ENCODE measurements around the gene IL22RA2.
"Not testable (repeated sequence)": the region's sequence is repeated elsewhere in the genome, so short reads cannot be mapped to it uniquely, and the experiment has no call there.

Gene IL22RA2

DNA sequence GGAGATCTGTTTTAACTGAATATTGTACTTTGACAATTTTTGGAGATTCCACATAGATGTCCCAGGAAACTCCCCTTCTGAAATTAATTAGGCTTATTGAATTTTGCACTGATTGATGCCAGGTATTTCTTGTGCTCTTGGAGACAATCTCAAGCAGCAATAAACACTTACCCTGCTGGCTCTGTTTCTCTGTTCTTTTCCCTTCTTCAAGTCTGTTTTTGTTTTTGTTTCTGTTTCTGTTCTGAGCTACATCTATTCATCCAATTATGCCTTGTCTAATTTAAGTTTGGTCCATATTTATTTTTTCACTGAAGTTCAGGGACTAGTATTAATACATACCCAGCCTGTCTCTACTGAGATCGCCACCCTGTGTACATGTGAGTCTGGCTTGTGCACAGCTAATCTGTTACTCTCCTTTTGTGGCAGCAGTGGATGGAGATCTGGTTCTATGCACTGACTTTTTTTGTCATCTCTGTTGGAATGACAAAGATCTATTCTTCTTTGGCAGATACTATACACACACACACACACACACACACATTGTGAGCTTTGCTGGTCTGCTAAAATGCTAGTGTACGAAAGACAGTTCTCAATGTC, 51.9 kb downstream of the IL22RA2 start:
- DNase-seq = no peak

GRCh38 chr6:137120748-137121147, 52.7 kb downstream of the IL22RA2 start:
- DNase-seq = no peak

DNA sequence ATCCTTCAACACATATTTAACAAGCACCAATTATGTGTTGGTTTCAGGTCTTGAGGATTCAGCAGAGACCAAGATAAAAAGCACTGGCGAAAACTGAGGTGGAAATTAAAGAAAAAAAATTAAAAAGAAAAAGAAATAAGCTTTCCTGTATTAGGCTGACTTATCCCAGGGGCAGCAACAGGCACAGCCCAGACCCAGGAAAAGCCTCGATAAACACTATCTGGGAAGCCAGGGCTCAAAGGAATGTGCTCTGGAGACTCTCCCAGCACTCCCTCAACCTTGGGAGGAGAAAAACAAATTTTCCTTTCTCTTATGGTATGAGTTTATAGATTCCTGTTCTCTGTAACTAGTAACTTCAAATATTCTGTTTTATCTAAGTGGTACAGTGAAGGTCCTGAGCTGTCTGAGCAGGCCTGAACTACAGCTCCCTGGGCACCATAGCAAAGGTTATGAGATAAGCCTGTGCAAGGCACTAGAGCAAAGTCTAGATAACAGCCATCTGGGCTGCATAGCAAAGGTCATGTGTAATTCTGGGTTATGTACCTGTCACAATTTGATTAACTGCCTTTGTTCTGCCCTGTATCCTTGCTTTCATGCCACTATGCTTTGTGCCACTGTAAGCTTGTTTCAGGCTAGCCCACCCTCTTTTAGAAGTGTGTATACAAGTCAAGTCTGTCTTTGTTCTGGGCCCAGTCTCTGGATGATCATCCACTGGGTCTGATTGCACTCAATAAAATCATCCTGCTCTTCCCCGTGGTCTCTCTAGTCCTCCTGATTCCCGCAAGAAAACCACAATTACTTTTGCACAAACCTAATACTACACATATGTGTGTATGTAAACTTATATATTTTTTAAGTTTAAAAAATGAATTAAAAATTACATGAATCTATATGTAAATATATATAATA, 54.0 kb downstream of the IL22RA2 start:
- DNase-seq = no peak

DNA sequence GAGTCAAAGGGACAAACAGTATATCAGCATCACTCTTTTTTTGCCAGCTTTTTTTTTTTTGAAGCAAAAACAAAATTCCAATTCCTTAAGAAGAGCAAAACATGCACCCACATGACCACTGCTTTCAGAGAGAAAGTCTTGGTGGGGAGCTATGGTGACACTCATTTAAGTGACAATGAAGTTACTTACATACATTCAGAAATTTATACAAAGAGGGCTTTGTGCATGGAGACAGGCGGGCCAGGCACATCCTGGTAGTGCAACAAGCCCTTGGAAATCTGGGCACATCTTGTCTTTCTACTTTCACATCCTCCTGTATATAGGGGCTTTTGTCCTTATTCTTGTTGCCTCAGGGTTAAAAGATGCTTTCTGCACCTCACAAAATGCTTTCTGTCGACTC, 55.9 kb downstream of the IL22RA2 start:
- DNase-seq = no peak

DNA sequence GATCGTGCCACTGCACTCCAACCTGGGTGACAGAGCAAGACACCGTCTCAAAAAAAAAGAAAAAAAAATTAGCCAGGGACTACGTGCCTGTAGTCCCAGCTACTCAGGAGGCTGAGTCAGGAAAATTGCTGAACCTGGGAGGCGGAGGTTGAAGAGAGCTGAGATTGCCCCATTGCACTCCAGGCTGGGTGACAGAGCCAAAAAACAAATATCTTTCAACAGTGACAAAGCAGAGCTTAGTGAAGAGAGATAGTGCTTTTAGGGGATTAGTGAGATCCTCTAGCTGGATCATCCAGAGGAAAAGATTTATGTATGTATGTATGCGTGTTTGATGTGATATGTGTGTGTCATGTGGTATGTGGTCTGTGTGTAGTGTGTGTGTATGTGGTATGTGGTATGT, 56.6 kb downstream of the IL22RA2 start:
- no peak for DNase-seq

GRCh38 chr6:137115658-137116057, 57.8 kb downstream of the IL22RA2 start:
- no peak for DNase-seq

GRCh38 chr6:137112067-137112355, 61.4 kb downstream of the IL22RA2 start:
- no peak for DNase-seq

- DNase-seq = no peak
These were observed 62.0 kb downstream of the IL22RA2 start for GRCh38 chr6:137111296-137112066.

DNA sequence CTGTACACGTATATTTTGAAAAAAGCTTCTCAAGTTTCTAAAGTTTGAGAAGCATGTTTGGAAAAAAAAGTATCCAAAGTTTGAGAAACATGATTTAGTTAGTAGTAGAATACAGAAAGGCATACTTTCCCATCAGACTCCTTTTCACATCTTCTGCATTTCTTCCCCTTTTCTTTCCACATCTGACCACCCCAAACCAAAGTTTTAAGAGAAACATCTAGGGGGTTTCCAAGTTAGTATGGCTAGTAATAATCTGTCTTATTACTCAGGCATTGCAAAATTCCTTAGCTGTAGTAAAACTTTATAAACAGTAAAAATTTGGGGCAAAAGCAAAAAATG, 65.7 kb downstream of the IL22RA2 start:
- DNase-seq = no peak

DNA sequence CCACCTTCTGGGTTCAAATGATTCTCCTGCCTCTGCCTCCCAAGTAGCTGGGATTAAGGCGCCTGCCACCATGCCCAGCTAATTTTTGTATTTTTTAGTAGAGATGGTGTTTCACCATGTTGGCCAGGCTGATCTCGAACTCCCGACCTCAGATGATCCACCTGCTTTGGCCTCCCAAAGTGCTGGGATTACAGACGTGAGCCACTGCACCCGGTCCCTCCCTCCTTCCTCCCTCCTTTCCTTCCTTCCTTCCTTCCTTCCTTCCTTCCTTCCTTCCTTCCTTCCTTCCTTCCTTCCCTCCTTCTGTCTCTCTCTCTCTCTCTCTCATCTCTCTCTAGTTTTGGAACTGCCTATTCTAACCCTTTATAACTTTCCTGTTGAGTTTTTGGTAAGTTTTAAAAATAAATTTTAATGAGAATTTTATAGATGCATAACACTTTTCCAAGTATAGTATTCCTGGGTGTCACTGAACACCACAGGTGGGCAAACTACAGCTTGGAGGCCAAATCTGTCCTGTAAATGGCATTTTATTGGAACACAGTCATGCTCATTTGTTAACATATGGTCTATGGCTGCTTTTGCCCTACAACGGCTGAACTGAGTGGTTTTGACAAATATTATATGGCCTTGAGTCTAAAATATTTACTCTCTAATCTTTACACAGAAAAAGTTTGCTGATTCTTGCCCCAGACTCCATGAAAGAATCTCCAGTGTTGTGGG, 66.2 kb downstream of the IL22RA2 start:
- DNase-seq = not testable (repeated sequence)

DNA sequence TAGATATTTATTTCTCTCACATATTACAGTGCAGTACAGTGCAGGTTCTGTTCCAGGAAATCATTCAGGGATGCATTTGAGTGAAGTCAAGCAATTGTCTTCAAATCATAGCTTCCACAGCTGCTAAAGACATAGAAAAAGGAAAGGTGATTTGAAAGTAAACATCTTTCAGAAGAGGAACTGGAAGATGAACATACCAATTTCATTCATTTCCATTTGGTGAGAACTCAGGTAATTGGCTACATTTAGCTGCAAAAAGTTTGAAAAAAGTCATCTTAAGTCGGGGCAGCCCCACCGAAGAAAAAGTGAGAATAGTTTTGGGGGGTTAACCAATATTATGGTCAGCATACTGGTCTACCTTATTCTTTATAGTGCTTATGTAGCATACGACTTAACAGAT, 67.3 kb downstream of the IL22RA2 start:
- no peak for DNase-seq

GRCh38 chr6:137105375-137105774, 68.1 kb downstream of the IL22RA2 start:
- DNase-seq = no peak

- no peak for DNase-seq
These were observed 68.5 kb downstream of the IL22RA2 start for GRCh38 chr6:137104926-137105325.

DNA sequence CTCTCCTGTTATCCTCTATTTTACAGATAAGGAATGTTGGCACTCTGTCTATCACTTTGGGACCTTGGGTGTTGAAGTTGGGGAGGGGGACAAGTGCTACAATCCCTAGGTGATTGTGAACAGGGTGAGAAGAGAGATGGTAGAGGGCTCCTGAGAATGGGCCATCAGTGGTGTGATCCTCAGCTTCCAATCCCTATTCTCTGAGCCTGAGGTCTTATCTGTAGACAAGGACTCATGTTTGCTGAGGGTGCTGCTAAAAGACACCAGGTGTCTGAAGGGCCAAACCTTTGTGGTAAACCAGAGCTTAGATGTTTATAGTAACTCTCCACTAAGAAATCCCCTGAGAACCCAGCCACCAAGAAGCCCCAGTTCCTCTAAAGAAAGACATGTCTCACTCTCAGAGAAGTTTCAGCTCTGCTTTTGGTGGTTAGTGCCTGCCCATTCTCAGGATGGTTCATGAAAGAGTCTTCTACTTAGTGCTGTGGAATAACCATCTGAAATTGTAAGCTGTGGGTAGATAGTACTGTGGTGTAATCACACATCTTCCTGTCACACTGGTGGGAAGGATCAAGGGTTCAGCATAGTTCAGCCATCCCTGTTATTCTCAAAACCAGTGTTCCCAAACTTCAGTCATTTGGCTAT, 70.5 kb downstream of the IL22RA2 start:
- no peak for DNase-seq

DNA sequence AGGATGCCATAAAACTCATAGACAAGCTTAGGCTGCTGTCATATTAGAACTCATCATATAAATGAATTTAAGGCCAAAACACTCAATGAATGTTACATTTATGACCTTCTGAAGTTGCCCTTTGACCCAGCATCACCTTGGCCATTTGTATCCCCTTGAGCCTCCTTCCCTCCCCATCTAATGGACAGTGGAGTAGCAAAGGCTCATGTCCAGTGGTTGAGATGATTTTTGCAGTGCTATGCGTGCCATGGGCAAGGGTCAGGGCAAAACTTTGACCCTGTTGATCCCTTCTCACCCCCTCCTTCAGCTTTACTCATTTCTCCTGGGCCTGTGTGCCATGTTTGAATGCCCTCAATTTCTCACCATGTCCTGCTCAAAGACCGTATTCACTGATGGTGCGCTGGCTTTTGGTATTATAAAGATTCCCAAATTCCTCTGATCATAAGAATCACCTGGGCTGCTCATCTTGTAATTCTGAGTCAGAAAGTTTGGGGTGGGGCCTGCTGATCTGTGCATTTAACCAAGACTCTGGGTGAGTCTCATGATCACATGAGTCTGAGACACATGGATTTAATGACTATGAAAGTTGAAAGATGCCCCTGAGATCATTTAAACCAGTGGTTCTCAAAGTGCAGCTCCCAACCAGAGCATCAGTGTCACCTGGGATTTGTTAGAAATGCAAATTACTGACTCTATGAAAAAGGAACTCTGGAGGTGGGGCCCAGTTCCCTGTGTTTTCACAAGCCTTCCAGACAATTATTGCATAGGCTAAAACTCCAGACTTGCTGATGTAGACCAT, 71.2 kb downstream of the IL22RA2 start:
- no peak for DNase-seq

- no peak for DNase-seq
These were observed 73.6 kb downstream of the IL22RA2 start for GRCh38 chr6:137099689-137100403.

DNA sequence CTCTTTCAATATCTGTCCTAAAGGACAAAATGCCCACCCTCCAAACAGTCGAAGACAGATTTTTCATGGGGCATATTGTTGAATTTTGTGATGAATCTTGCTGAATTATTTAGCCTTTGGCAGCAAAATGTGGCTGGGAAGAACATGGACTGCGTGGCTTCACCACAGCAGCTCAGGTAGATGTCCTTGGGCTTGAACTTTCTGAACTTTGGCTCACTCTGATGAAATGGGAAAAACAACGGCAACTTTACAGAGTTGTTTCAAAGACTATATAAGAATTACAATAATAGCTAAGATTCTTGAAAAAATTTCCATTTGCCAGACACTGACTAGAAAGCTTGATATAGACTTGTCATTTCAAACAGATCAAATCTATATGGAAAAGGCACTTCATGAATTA, 75.9 kb downstream of the IL22RA2 start:
- no peak for DNase-seq

DNA sequence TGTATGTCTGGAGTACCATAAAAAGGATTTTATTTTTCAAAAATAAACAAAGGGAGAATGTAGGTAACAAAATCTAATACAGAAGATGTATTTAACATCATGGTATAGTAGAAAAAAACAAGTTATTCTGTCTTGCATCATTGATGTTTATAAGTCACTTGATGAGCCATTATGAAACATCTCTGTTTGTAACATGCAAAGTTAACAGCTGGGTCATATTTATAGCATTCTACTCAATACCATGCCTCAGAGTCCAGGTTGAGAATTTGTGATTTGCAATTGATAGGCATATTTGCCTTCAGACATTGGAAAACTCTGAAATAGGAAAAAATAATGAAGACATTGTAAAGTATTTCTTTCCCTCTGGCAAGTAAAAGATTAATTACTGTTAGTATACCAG, 76.4 kb downstream of the IL22RA2 start:
- no peak for DNase-seq

DNA sequence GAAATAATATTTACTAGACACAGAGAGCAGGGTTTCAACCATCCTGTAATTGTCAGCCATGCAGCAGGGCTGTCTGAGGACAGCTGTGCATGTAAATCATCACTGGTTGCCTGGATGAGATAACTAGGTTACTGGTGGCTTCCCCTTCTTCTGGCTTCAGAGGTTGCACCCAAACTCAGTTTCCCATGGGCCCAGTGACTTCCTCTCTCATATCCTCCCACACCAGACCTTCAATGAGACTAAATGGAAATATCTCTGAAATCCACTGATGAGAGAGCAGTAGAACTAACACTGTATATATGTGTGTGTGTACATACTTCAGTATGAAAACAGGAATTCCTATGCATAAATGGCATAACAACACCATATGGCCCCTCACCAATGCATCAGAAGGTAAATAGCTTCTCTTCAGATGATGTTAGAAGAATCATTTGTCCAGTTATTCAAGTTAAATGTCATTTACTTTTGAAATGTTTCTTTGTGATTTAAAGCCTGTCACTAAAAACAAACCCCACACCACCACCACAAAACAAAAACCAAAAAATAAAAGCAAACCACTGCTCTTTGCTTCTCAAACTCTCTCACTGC, 77.7 kb downstream of the IL22RA2 start:
- DNase-seq = no peak

GRCh38 chr6:137095093-137095492, 78.4 kb downstream of the IL22RA2 start:
- DNase-seq = no peak

Data from T-helper 9 cell (primary cell).